MM.1S (cell line): ENCODE data around the gene CHST3.

Source experiments
- EZH2 ChIP-seq: fragments of 300-600 bp; sonication (generic); optimal IDR thresholded peaks from 2 replicates; pipeline ENCODE3; 2017; ENCODE audit warnings: low read depth, mild to moderate bottlenecking, antibody characterized with exemption, low read length, mixed read lengths
- TF ChIP-seq, protein P1 (sequence below): fragments of 300-600 bp; sonication (generic); IDR thresholded peaks from 2 replicates; pipeline ENCODE4 v1.5.1; 2016; ENCODE audit warnings: antibody characterized with exemption, low read length, mixed read lengths

DNA sequence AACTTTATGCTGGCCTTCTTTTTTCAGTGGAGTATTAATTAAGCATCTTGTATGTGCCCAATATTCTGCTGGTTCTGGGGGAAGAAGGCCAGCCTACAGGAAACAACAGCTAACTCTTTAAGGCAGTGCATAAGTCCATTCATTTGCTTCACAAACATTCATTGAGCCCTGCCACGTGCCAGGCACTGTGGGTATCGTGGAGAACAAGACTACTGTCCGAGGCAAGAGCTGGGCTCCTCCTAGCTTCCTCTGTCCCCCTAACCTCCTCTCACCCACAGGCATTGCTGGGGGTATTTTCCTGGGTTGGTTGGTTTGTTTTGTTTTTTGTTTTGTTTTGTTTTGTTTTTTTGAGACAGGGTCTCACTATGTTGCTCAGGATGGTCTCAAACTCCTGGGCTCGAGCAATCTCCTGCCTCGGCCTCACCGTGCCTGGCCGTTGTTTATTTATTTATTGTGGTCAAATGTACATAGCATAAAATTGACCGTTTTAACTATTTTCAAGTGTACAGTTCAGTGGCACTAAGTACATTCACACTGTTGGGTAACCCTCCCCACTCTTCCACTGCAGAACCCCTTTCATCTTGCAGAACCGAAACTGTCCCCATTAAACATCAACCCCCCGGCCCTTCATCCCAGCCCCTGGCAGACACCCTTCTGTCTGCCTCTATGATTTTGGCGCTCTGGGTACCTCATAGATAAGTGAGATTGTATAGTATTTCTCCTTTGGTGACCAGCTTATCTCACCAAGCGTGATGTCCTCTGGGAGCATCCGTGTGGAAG is 32.6 kb downstream of the CHST3 start:
- no peak for TF ChIP-seq EZH2
- TF ChIP-seq, protein P1, sequence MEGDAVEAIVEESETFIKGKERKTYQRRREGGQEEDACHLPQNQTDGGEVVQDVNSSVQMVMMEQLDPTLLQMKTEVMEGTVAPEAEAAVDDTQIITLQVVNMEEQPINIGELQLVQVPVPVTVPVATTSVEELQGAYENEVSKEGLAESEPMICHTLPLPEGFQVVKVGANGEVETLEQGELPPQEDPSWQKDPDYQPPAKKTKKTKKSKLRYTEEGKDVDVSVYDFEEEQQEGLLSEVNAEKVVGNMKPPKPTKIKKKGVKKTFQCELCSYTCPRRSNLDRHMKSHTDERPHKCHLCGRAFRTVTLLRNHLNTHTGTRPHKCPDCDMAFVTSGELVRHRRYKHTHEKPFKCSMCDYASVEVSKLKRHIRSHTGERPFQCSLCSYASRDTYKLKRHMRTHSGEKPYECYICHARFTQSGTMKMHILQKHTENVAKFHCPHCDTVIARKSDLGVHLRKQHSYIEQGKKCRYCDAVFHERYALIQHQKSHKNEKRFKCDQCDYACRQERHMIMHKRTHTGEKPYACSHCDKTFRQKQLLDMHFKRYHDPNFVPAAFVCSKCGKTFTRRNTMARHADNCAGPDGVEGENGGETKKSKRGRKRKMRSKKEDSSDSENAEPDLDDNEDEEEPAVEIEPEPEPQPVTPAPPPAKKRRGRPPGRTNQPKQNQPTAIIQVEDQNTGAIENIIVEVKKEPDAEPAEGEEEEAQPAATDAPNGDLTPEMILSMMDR, result no peak
